HG03354 (cell line): ENCODE results near the gene CCR6.
A peak's percentile ranks its signal among the peaks of the same experiment; 100 is the strongest.

Source experiments
- ATAC-seq: cut with Tn5 transposase; IDR thresholded peaks from one replicate; pipeline ENCODE4 v1.9.1; 2021; ENCODE audit warnings: mild to moderate bottlenecking; ENCODE audit not compliant: unreplicated experiment, poor library complexity, severe bottlenecking

CCR6 gene

GRCh38 chr6:167122827-167123657 lies at the start of gene CCR6:
TSS of gene CCR6 (plus strand) at chr6:167123096. CDS start at chr6:167136135, 13,039 bp downstream.
- ATAC-seq: peak; percentile 28

DNA sequence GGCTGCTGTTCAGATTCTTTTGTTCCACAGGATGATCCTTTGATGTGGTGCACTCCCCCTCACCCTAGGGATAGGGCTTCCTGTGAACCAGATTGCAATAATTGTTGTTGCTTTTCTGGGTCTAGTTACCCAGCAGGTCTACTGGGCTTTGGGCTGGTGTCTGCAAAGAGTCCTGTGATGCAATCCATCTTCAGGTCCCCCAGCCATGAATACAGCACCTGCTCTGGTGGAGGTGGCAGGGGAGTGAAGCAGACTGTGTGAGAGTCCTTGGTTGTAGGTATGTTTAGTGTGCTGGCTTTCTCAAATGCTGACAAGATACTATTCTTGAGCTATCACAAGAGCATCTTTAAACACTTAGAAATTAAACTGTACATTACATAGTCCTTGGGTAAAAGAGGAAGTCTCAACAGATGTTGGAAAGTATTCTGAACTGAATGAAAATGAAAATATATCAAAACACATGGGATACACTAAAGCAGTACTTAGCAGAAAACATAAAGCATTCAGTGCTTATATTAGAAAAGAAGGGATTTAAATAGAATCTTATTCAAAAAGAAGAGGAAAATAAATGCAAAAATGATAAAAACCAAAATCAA lies 49.1 kb upstream of the CCR6 start:
- no peak for ATAC-seq

- ATAC-seq: no peak
Measured at GRCh38 chr6:167077241-167077932, 45.5 kb upstream of the CCR6 start.

DNA sequence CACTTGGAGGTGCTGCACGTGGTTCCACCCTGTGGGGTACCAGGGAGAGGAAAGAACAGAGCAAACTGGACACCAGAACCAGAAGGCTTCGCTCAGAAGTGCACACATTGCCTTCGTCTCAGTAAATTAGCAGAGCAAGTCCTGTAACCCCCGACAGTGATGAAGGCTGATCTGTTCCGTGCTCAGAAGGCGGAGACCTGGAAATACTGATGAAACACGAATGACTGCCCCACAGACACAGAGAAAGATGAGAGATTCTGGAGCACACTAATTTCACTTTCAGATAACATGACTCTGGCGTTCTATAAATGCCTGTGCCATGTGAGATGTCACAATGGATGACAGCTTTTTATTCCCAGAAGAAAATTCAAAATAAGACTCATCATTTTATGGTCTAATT lies 44.2 kb upstream of the CCR6 start:
- no peak for ATAC-seq

DNA sequence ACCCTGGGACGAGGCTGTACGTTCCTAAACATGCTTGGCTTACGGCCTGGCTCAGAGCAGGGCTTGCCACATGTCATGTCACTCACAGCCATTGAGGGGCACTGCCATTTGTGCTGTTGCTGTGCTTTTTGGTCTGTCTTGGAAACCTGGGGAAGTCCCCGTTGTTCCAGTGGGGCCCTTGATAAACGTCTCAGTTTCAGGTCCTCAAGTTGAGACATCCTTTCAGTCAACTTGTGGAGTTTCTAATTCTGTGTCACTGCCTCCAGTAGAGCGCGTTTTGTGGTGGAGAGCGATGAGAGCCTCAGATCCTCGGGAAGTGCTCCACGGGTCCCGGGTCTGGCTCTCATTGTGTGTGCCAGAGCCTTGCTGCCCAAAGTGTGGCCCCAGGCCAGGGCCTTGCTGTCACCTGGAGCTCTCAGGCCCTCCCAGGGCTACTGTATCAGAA lies 43.0 kb upstream of the CCR6 start:
- peak; percentile 100 for ATAC-seq

- ATAC-seq: no peak
Measured at GRCh38 chr6:167087857-167088354, 35.0 kb upstream of the CCR6 start.

GRCh38 chr6:167088741-167089140 lies 34.2 kb upstream of the CCR6 start:
- peak; percentile 31 for ATAC-seq

DNA sequence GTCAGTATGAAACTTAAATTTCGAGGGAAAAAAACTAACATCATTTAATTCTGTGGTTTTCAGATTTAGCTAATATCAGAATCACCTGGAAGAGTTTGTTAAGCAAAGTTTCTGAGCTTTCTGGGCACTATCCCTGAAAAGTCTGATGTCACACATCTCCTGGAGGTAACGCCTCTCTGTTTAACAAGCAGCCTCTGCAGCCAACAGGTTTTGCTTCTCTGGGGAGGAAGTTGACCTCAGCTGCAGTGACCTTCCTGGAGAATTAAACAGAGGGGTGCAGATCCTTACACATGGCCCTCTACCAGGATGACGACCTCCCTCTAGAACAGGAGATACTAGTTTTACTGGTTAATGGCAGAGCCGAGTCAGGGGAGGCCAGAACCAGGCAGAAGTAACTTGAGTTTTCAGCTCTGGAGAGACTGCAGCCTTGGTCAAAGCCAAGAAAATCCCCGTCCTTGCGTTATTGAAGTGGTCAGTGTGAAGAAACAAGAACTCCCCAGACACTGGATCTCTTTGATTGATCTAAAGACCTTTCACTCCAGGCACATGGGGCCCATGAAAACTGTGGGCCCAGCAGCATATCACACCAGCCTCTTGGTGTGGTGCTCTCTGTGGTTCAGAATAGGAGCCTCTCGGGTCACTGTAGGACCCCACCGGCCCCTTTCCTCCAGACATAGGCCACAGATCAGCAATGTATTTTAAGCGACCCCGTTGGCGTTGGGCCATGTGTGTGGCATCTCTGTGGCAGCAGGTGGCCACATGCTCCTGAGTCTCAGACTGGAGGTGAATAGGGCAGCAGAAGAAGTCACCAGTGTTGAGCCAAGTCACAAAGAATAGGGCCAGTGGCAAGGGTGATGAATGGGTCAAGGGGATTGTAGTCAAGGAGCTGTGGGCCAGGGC lies 33.4 kb upstream of the CCR6 start:
- ATAC-seq: peak; percentile 37

DNA sequence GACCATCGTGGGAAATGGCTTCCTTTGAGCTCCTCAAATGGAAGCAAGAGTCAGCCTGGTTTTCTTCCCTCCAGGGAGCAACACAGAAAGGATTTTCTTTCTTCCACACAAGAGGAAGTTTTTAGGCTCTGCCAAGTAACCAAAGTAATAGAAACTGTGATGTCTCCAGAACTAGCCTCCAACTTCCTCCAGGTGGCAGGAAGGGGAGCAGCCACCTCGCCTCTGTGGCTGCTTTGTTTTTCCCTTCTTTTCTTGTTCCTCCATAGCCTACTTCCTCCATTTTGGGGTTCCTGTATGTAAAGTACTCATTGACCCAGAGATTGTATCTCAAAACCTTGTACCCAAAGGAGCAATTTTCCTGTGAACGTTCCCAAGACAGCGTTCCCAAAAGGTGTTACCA lies 32.7 kb upstream of the CCR6 start:
- no peak for ATAC-seq

DNA sequence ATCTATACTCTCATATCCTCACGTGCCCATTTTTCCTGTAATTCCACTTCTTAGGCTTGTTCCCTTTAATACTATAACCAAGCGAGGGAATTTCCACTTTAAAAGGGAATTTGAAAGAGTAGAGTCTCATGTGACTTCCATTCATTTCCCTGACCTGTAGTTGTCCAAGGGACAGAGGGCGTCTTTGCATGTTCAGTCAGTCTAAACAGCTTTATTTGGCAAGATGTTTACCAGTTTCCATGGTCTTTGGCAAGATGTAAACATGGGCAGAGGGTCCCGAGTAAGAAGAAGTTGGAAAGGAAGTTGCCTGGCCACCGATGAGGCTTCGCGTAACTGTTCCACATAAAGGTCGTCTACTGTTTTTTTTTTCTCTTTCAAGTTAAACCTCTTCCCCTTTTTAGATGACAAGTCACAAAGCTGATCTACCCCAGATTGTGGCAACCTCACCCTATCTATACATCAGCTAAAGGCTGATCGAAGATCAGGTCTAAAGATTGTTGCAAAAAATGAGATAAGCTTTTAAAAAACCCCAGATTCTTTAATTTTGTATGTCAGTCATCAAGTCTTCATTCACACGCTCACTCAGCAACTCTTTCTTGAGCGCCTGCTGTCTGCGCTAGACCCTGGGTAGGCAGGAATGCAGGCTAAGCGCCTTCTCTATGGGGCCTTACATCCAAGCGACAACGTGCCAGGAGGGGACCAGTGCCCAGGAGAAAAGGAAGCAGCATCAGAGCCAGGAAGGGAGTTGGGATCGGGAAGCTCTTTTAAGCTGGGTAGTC lies 31.7 kb upstream of the CCR6 start:
- ATAC-seq: no peak

DNA sequence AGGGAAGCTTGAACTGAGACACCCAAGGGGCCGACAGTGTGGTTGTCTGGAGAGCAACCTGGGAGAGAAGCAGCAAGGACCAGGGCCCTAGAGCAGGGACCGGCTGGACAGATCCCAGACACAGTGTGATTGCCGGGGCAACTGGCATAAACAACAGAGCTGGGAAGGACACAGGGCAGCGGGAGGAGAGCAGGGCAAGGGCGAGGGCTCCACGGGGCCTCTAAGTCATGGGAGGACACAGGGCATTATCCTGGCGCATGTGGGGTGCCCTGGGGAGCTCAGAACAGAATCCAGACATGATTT lies 31.1 kb upstream of the CCR6 start:
- no peak for ATAC-seq

GRCh38 chr6:167092672-167093339 lies 30.1 kb upstream of the CCR6 start:
- no peak for ATAC-seq

DNA sequence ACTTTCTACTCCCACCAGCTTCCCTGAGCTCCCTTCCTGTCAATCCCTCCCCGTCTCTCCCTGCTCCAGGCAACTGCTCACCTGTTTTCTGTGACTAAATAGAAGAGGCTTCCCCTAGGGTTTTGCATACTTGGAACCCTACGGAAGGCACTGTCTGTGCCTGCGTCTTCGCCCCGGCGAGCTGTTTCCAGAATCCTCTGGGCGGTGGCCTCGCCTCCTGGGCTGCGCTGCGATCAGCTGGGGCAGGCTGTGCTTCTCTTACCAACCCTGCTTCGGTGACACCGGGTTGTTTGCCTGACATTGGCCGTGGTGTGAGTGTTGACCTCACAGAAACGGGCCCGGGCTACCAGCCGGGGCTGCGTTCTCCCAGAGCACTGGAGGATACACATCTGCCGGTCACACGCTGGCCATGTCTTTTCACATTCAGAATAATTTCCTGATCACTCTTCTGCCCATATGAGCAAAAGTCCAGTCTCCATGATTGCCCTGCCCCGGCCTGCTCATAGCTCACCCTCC lies 29.4 kb upstream of the CCR6 start:
- ATAC-seq: no peak

DNA sequence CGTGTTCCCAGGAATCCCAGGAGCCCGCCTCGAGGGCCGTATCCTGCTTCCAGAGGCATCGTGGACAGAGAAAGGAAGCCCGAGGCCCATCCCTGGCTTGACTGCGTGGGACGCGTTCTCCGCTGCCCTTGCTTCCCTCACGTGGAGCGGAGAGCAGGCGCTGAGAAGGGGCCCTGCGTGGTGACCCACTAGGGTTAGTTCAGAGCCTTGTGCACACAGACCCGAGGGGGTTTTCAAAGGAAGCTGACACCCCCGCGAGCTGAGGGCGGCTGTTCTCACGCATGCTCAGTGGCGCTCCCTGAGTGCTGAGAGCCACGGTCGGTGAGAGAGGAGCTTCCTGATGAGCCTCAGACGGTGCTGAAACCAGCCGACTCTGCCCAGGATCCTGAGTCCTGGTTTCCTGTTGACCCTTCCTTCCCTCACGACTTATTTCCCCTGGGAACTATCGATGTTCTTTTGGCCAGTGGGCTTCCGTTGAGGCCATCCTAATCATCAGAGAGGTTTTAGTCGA lies 28.9 kb upstream of the CCR6 start:
- peak; percentile 38 for ATAC-seq

DNA sequence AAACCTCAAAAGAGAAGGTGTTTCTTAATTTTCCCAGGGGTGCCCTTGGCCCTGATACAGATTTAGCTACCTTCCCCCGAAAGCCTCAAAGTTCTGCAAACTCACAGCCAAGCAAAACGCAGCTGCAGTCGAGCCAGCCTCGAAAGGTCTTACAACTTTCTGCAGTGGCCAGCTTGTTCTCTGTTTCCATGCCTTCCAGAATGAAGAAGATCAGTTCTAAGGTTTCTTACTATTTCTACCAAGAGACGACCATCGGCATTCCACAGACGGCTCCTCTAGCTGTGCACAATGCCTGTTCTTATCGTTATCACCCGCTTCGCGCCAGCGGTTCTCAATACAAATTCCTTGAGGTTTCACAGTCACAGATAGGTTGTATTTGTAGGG lies 28.5 kb upstream of the CCR6 start:
- peak; percentile 25 for ATAC-seq

DNA sequence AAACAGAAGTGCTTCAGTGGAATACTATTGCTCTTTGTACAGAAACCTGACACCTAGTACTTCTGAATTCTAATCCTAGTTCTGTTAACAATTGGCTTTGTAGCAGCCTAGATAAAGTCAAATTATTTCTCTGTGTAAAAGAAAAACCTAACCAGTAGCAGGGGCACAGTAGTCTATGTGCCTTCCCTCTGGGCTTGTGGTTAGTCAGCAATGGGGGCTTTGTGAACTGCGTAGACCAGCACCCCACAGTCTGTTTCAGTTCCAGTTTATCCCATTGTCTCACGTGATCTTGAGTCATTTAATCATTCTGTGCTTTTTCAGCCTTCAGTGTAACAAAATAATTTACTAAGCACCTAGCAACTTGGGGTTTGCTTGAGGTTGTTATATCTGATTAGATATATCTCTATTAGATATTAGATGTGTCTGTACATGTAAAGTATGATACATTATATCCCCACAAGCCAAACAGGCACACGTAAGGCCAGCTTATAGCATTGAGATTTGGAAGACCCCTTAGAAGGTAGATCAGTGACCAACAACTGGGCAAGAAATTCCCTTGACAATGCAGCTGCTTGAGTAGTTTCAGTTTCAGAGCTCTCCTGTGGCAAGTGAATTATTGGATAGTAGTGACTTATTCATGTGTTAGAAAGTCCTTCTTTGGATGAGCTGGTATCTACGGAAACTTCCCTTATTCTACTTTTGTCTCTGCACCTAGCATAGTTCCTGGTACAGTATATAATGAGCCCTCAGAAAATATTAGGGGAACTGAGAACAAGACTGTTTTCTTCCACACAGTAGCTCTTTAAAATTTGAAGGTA lies 27.9 kb upstream of the CCR6 start:
- peak; percentile 66 for ATAC-seq

- no peak for ATAC-seq
Measured at GRCh38 chr6:167095888-167096287, 27.0 kb upstream of the CCR6 start.
